Trophoblast cell (in vitro differentiated cells and primary cell): ENCODE measurements around the gene VEPH1.

Experiments
- DNase-seq, 2 donors: peaks; one replicate each; pipeline ENCODE4 v3.0.0-alpha.2; 2016
- H2AFZ ChIP-seq: 2 replicates; pipeline ENCODE4 v1.6.1; 2013; ENCODE audit warnings: low read length, moderate library complexity, mild to moderate bottlenecking; ENCODE audit not compliant: insufficient read depth, poor library complexity
- H2AK5ac ChIP-seq: 2 replicates; pipeline ENCODE4 v1.6.1; 2013; ENCODE audit warnings: mild to moderate bottlenecking, low read length
- H2BK120ac ChIP-seq: 2 replicates; pipeline ENCODE4 v1.6.1; 2013; ENCODE audit warnings: low read length, mild to moderate bottlenecking, moderate library complexity; ENCODE audit not compliant: insufficient read depth, poor library complexity
- H2BK12ac ChIP-seq: 2 replicates; pipeline ENCODE4 v1.6.1; 2013; ENCODE audit warnings: mild to moderate bottlenecking, low read length, moderate library complexity
- H2BK5ac ChIP-seq: 2 replicates; pipeline ENCODE4 v1.6.1; 2013; ENCODE audit warnings: low read length, low read depth, moderate library complexity, mild to moderate bottlenecking; ENCODE audit not compliant: poor library complexity
- H3K14ac ChIP-seq: 2 replicates; pipeline ENCODE4 v1.6.1; 2013; ENCODE audit warnings: mild to moderate bottlenecking, low read length
- H3K18ac ChIP-seq: 2 replicates; pipeline ENCODE4 v1.6.1; 2013; ENCODE audit warnings: mild to moderate bottlenecking, low read length
- H3K23ac ChIP-seq: 2 replicates; pipeline ENCODE4 v1.6.1; 2013; ENCODE audit warnings: low read length
- H3K27ac ChIP-seq: 2 replicates; pipeline ENCODE4 v1.5.1; 2013; ENCODE audit warnings: low read depth, mild to moderate bottlenecking, inconsistent platforms, low read length, moderate library complexity
- H3K27me3 ChIP-seq: 2 replicates; pipeline ENCODE4 v1.6.1; 2013; ENCODE audit warnings: inconsistent platforms, mild to moderate bottlenecking, low read length, moderate library complexity; ENCODE audit not compliant: insufficient read depth
- H3K36me3 ChIP-seq, 2 experiments: 1 replicate in 1 of 2; 2 replicates in 1 of 2; pipeline ENCODE4 v1.6.1; 2013; ENCODE audit warnings: low read length in 2 of 2, mild to moderate bottlenecking in 2 of 2, moderate library complexity in 1 of 2; ENCODE audit not compliant: insufficient read depth in 2 of 2, control insufficient read depth in 1 of 2
- H3K4ac ChIP-seq: 2 replicates; pipeline ENCODE4 v1.6.1; 2013; ENCODE audit warnings: low read depth, mild to moderate bottlenecking, low read length, moderate library complexity
- H3K4me1 ChIP-seq, 2 experiments: 1 replicate in 1 of 2; 2 replicates in 1 of 2; pipeline ENCODE4 v1.6.1; 2013; ENCODE audit warnings: low read length in 2 of 2, mild to moderate bottlenecking in 2 of 2, moderate library complexity in 1 of 2; ENCODE audit not compliant: insufficient read depth in 2 of 2, control insufficient read depth in 1 of 2
- H3K4me2 ChIP-seq: 2 replicates; pipeline ENCODE4 v1.6.1; 2013; ENCODE audit warnings: inconsistent platforms, mild to moderate bottlenecking, low read length, moderate library complexity
- H3K4me3 ChIP-seq: 2 replicates; pipeline ENCODE4 v1.5.1; 2013; ENCODE audit warnings: mild to moderate bottlenecking, low read depth, low read length, inconsistent platforms
- H3K79me1 ChIP-seq: one replicate; pipeline ENCODE4 v1.6.1; 2013; ENCODE audit warnings: low read length
- H3K79me2 ChIP-seq: 2 replicates; pipeline ENCODE4 v1.6.1; 2013; ENCODE audit warnings: low read length, mild to moderate bottlenecking; ENCODE audit not compliant: control insufficient read depth, insufficient read depth, poor library complexity
- H3K9ac ChIP-seq: 2 replicates; pipeline ENCODE4 v1.6.1; 2013; ENCODE audit warnings: mild to moderate bottlenecking, low read length
- H3K9me3 ChIP-seq: 2 replicates; pipeline ENCODE4 v1.6.1; 2013; ENCODE audit warnings: low read depth, mild to moderate bottlenecking, control low read depth, inconsistent platforms, low read length; ENCODE audit not compliant: insufficient read depth
- H4K12ac ChIP-seq: 2 replicates; pipeline ENCODE4 v1.6.1; 2013; ENCODE audit warnings: low read depth, mild to moderate bottlenecking, low read length, moderate library complexity
- H4K8ac ChIP-seq: 2 replicates; pipeline ENCODE4 v1.6.1; 2013; ENCODE audit warnings: low read depth, mild to moderate bottlenecking, low read length, moderate library complexity
- H4K91ac ChIP-seq: one replicate; pipeline ENCODE4 v1.6.1; 2013; ENCODE audit warnings: low read depth, mild to moderate bottlenecking, low read length, moderate library complexity
- WGBS: extraction: QIAGEN DNeasy Blood & Tissue Kit; methylation state at CpG from one replicate; pipeline ENCODE4 v1.1.7; 2013; ENCODE audit warnings: missing lambda C conversion rate; ENCODE audit not compliant: insufficient read length, insufficient coverage; ENCODE audit errors: extremely low coverage; 5-methylcytosine and 5-hydroxymethylcytosine counted together

VEPH1 gene

DNA sequence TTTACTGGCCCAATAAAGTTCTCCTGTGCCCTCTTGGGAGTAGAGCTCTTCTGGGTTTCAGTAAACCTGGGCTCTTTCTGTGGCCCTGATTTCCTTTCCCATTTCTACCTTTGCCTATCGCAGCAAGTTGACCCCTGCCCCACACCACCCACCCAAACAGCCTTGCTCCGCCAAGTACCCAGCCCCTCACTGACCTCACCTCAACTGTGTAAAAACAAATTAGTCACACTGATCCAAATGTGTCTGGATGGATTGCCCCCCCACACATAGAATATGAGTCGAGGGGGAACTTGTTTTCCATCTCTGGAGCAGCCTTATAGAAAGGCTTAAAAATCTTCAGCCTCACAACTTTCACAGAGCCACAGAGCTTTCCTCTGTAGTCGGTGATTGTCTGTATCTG, 28.6 kb upstream of the VEPH1 start:
- H4K8ac ChIP-seq: no peak overlapping the region
- DNase-seq: no peak

GRCh38 chr3:157531301-157531660, 28.1 kb upstream of the VEPH1 start:
- Histone ChIP-seq H3K79me2 (no peaks in the 10 kb centered on the region), H4K8ac (no peak overlapping the region), H3K18ac (no peak overlapping the region), H3K4me2 (no peak overlapping the region), H4K12ac (no peak overlapping the region), H3K23ac (no peak overlapping the region), H2AFZ (no peak overlapping the region), H2BK12ac (no peak overlapping the region), H3K4me3 (no peak overlapping the region), H3K4me1 (peaks cover 0 to 2% of the 10 kb centered on the region in 2 experiments), H4K91ac (no peak overlapping the region), H3K27ac (no peak overlapping the region), H3K9ac (no peak overlapping the region), H3K4ac (no peak overlapping the region), H2BK5ac (no peak overlapping the region), H3K27me3 (no peaks in the 10 kb centered on the region), H2BK120ac (no peak overlapping the region), H3K9me3 (no peaks in the 10 kb centered on the region), H2AK5ac (no peak overlapping the region), H3K79me1 (no peaks in the 10 kb centered on the region), H3K14ac (no peak overlapping the region), H3K36me3 (no peaks in the 10 kb centered on the region)
- no peak for DNase-seq
- WGBS: no CpG with 5 or more reads among the region's 3 CpGs

More for the DNA sequence above, 28.6 kb upstream of the VEPH1 start:
- Histone ChIP-seq H2AFZ (no peak overlapping the region), H3K9ac (no peak overlapping the region), H3K9me3 (no peaks in the 10 kb centered on the region), H2BK120ac (no peak overlapping the region), H3K27me3 (no peaks in the 10 kb centered on the region), H3K4ac (no peak overlapping the region), H3K18ac (no peak overlapping the region), H3K27ac (no peak overlapping the region), H3K4me1 (peaks cover 0 to 2% of the 10 kb centered on the region in 2 experiments), H3K14ac (no peak overlapping the region), H4K91ac (no peak overlapping the region), H3K4me2 (no peak overlapping the region), H2BK5ac (no peak overlapping the region), H4K12ac (no peak overlapping the region), H3K36me3 (no peaks in the 10 kb centered on the region), H3K4me3 (no peak overlapping the region), H2BK12ac (peak overlapping the region; percentile 31), H3K79me1 (no peaks in the 10 kb centered on the region), H3K23ac (no peak overlapping the region), H2AK5ac (no peak overlapping the region), H3K79me2 (no peaks in the 10 kb centered on the region)
- no CpG with 5 or more reads among the region's 4 CpGs for WGBS

GRCh38 chr3:157530637-157531300, 27.6 kb upstream of the VEPH1 start:
- H3K36me3 ChIP-seq: no peaks in the 10 kb centered on the region
- H3K79me2 ChIP-seq: no peaks in the 10 kb centered on the region
- no peak overlapping the region for H3K18ac ChIP-seq
- no peak overlapping the region for H2BK120ac ChIP-seq
- no CpG with 5 or more reads among the region's 5 CpGs for WGBS
- H3K4me3 ChIP-seq: no peak overlapping the region
- no peaks in the 10 kb centered on the region for H3K79me1 ChIP-seq
- no peak overlapping the region for H2BK5ac ChIP-seq
- no peak overlapping the region for H3K27ac ChIP-seq
- no peak overlapping the region for H3K23ac ChIP-seq
- no peak overlapping the region for H3K14ac ChIP-seq
- H2AK5ac ChIP-seq: no peak overlapping the region
- H2AFZ ChIP-seq: no peak overlapping the region
- no peak overlapping the region for H4K12ac ChIP-seq
- no peak overlapping the region for H3K9ac ChIP-seq
- H3K27me3 ChIP-seq: no peaks in the 10 kb centered on the region
- H3K9me3 ChIP-seq: no peaks in the 10 kb centered on the region
- no peak for DNase-seq
- H4K8ac ChIP-seq: no peak overlapping the region
- peaks cover 0 to 2% of the 10 kb centered on the region in 2 experiments for H3K4me1 ChIP-seq
- no peak overlapping the region for H4K91ac ChIP-seq
- no peak overlapping the region for H3K4me2 ChIP-seq
- no peak overlapping the region for H2BK12ac ChIP-seq
- H3K4ac ChIP-seq: no peak overlapping the region

- Histone ChIP-seq H4K8ac (no peak overlapping the region), H3K27me3 (no peaks in the 10 kb centered on the region), H3K36me3 (no peaks in the 10 kb centered on the region), H3K79me2 (no peaks in the 10 kb centered on the region), H3K4me1 (peaks cover 0 to 2% of the 10 kb centered on the region in 2 experiments), H3K9ac (no peak overlapping the region), H3K18ac (no peak overlapping the region), H2AFZ (no peak overlapping the region), H3K4me3 (no peak overlapping the region), H3K4me2 (no peak overlapping the region), H3K4ac (no peak overlapping the region), H3K9me3 (no peaks in the 10 kb centered on the region), H4K12ac (no peak overlapping the region), H3K27ac (no peak overlapping the region), H2BK120ac (no peak overlapping the region), H2BK12ac (no peak overlapping the region), H3K14ac (no peak overlapping the region), H2BK5ac (no peak overlapping the region), H4K91ac (no peak overlapping the region), H3K23ac (no peak overlapping the region), H2AK5ac (no peak overlapping the region), H3K79me1 (no peaks in the 10 kb centered on the region)
- DNase-seq: no peak
- WGBS: no CpG with 5 or more reads among the region's 2 CpGs
Measured at GRCh38 chr3:157529751-157530150, 26.5 kb upstream of the VEPH1 start.
